ENCODE measurements around the gene IL20RB. TPM values are rescaled to one million over a fixed set of nuclear protein-coding genes. Genes with fewer than 3 reads are reported as not detected.

Gene IL20RB
- total RNA-seq, 1 donor: 2.2 TPM

DNA sequence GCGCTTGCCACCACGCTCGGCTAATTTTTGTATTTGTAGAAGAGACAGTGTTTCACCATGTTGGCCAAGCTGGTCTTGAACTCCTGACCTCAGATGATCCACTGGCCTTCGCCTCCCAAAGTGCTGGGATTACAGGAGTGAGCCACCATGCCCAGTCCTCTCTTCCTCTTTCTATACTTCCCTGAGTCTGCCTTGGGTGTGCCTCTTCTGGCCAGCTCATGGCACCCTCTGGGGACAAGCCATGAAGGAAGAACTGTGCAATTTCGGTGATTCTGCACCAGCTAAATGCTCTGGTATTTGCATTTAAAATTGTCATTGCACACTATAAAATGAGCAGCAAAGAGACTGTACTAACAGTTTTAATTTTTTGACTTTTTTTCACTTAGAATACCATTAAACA, 66.6 kb downstream of the IL20RB start:
- no peak for DNase-seq (ENCODE audit: low read depth)
- no peak for TF ChIP-seq CTCF (IDR thresholded peaks at IDR 0.05; ENCODE audit: insufficient read depth, low read depth, low read length)

DNA sequence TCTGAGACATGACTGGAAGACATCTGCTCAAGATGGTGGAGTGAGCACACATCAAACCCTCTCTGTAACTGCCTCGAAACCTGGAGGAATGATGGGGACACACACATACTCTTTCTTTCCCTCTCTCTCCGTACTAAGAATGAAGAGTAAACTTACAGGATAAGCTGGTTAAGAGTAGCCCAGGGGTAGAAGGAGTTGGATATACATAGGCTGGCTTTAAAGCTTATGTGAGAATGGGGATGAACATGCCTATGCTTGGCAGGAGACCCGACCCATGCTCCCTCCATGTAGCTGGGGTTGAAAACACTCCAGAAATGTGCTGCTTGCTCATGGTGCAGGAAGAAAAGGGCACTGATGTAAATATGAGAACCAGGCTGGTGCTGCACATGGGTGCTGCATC, 68.9 kb downstream of the IL20RB start:
- DNase-seq (ENCODE audit: low read depth): no peak
- no peak overlapping the region for H3K4me3 ChIP-seq (ENCODE audit: low read depth, low read length)
- no peak for TF ChIP-seq CTCF (IDR thresholded peaks at IDR 0.05; ENCODE audit: insufficient read depth, low read depth, low read length)

More for the DNA sequence above, 66.6 kb downstream of the IL20RB start:
- H3K4me3 ChIP-seq (ENCODE audit: low read depth, low read length): no peak overlapping the region

DNA sequence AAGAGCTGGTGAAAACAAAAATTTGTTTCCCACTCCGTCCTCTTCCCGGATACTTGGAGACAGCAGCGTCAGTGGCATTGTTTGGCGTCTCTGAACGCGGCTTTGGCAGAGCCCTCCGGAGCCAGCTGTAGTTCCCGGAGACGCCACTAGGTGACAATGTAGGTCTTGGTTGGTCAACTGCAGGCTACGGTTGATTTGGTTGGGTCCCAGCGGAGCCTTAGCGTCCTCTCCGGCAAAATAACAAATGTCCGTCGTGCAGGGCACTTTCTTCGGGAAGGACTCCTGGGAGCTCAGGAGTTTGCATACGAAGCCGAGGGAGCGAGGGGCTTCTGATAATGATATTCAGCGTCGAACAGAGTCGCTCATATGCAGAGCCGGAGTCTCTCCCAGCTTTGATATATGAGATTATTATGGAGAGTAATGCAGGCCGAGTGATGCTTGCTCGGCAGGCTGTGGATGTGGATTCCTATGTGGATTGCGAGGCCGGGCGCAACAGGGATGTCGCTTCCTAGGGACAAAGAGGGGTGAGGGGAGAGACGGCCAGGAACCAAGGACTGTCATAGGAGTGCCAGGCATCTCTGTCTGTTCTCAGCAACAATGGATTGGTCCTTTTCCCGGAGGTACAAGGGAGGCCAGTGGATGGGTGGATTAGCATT, 74.8 kb downstream of the IL20RB start:
- TF ChIP-seq CTCF (IDR thresholded peaks at IDR 0.05; ENCODE audit: insufficient read depth, low read depth, low read length): peak; percentile 96
- peak overlapping the region; percentile 51 for H3K4me3 ChIP-seq (ENCODE audit: low read depth, low read length)
- DNase-seq (ENCODE audit: low read depth): peak; percentile 76

DNA sequence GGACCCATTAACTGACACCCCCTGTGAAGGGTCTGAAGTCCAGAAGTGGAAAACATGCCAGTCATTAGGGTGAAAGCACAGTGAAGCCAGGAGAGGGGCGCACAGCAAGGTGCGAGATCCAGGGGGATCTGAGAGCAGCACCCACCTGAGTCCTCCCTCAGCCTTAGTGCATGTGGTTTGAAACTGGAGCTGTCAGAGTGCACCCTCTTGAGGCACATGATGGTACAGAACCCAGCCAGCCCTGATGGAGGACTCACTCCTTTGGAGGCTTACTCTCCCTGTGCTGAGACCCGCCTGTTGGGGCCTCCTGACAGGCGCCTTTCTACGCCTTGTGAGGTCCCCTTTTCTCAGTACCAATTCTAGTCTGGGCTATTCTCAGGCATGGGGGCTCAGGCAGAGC, 77.8 kb downstream of the IL20RB start:
- no peak overlapping the region for H3K4me3 ChIP-seq (ENCODE audit: low read depth, low read length)
- peak; percentile 13 for DNase-seq (ENCODE audit: low read depth)
- TF ChIP-seq CTCF (IDR thresholded peaks at IDR 0.05; ENCODE audit: insufficient read depth, low read depth, low read length): peak; percentile 46

DNA sequence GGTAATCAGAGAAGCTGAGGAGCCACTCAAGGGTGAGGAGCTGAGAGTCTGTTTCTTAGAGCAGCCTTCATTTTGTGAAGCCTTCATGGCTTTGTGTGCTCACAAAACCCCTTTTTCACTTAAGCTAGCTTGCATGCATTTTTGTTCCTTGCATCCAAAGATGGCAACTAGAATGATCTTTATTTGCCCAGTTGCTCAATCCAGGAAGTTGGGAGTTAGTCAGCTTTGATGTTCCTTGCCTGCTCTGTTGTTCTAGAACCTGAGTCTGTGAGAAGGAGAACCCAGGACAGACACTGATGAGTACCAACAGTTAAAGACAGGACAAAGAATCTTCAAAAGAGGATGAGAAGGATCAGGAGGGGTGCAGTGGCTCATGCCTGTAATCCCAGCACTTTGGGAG, 81.8 kb downstream of the IL20RB start:
- no peak for DNase-seq (ENCODE audit: low read depth)
- no peak for TF ChIP-seq CTCF (IDR thresholded peaks at IDR 0.05; ENCODE audit: insufficient read depth, low read depth, low read length)
- no peak overlapping the region for H3K4me3 ChIP-seq (ENCODE audit: low read depth, low read length)

DNA sequence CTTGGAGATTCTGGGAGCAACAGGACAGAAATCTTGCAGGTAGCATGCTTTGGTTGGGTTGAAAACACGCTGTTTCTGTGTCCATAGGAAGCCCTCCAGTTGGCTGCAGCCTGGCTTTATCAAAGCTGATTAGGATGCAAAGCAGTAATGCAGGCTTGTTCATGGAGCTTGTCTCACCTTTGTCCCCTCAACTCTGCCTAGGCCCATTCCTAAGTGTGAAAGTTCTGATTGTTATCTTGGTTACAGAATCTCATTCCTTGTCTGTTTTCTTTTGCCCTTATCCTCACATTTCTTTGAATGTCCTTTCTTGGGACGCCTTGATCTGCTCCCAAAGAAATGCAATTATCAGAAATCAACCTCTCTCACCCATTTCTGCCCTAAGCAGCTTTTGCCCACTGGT, 83.5 kb downstream of the IL20RB start:
- no peak for DNase-seq (ENCODE audit: low read depth)
- H3K4me3 ChIP-seq (ENCODE audit: low read depth, low read length): no peak overlapping the region
- no peak for TF ChIP-seq CTCF (IDR thresholded peaks at IDR 0.05; ENCODE audit: insufficient read depth, low read depth, low read length)

GRCh38 chr3:137041686-137042085, 83.9 kb downstream of the IL20RB start:
- no peak for TF ChIP-seq CTCF (IDR thresholded peaks at IDR 0.05; ENCODE audit: insufficient read depth, low read depth, low read length)
- no peak overlapping the region for H3K4me3 ChIP-seq (ENCODE audit: low read depth, low read length)
- no peak for DNase-seq (ENCODE audit: low read depth)

All from fibroblast of villous mesenchyme (primary cell).